ENCODE measurements around the gene ZNF653.
A peak's percentile ranks its signal among the peaks of the same experiment; 100 is the strongest.

The ZNF653 gene, protein sequence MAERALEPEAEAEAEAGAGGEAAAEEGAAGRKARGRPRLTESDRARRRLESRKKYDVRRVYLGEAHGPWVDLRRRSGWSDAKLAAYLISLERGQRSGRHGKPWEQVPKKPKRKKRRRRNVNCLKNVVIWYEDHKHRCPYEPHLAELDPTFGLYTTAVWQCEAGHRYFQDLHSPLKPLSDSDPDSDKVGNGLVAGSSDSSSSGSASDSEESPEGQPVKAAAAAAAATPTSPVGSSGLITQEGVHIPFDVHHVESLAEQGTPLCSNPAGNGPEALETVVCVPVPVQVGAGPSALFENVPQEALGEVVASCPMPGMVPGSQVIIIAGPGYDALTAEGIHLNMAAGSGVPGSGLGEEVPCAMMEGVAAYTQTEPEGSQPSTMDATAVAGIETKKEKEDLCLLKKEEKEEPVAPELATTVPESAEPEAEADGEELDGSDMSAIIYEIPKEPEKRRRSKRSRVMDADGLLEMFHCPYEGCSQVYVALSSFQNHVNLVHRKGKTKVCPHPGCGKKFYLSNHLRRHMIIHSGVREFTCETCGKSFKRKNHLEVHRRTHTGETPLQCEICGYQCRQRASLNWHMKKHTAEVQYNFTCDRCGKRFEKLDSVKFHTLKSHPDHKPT

DNA sequence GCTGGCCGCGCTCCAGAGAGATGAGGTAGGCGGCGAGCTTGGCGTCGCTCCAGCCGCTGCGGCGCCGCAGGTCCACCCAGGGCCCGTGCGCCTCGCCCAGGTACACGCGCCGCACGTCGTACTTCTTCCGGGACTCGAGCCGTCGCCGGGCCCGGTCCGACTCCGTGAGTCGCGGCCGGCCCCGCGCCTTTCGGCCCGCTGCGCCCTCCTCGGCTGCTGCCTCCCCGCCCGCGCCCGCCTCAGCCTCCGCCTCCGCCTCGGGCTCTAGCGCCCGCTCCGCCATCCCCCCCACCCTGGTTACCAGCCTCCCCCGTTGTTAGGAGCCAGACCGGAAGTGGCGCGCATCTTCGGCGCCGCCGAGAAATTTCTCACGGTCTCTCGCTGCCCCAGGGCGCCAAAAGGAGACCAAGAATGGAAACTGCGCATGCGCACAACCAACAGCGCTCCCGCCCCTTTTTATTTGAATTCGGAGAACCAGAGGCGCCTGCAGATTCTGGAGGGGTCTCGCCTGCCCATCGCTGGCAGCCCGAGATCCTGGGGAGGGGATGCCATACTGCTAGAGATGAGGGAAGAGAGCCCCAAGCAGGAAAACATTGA is at the start of gene ZNF653:
Gene ZNF653 (minus strand): TSS at position 336 of the 597 bp plus-strand sequence. CDS start 53 bp downstream, at position 283.
- peak; percentile 87 for DNase-seq

DNA sequence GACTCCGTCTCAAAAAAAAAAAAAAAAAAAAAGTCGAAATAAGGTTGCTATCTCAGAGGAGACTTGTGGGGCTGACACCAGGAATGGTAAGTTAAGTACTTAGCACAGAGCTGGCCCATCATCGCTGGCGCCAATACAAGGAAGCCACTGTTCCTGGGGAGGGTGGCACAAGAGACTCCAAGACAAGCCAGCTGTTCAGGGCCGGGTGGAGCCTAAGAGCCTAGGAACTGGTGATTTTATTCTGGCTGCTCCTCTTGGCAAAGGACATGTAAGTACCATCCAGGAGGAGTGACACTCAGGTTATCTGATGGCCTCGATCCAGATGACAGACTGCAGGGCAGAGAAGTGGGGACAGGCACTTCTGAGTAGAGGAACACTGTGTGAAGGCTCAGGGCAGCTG is 49.6 kb upstream of the ZNF653 start:
- no peak for DNase-seq

DNA sequence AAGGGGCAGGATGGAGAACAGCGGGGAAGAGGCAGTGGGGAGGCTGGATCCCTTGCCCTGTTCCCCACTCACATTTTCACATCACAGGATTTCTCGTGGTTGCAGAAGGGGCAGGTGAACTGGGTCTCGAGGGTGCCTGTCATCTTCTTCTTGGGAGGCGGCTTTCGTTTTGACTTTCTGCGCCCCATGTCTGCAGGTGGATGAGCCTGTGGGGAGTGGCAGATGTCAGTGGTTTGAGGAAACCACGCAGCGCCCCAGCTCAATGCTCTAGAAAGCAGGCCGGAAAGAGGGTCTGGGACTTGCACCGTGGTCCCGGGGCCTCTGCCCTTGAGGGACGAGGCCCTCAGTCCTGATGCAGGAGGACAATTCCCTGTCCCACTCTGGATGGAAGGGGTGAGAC is 48.5 kb upstream of the ZNF653 start:
- no peak for DNase-seq

DNA sequence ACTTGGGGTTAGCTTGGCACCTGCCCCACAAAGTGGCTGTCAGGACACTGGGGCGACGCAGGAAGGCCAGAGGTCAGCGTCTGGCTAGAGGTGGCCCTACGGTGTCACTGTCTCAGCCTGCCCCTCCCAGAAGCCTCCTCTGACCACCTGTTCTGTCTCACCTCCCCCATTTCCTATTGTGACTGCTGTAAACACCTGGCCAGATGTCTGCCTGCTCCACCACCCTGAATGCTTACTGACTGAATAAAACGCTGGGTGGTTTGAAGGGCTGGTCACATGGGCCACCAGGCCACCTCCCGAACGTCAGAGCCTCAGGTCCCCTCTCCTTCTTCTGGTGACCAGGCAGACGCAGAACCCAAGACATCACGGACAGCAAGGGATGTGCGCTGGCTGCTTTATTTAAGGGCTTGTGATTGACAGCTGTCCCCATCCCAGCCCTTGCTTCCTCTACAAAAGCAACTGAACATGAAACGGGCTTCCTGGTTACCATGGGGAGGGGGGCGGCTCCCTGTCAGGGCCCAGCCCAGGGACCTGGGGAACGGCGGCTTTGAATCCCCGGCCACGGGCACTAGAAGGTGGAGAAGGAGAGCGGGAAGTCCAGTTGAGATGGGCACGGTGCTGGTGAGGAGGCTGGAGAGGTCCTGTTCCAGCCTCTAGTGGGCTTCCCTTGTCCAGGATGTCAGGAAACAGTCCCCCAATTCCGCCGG is 47.2 kb upstream of the ZNF653 start:
- no peak for DNase-seq

DNA sequence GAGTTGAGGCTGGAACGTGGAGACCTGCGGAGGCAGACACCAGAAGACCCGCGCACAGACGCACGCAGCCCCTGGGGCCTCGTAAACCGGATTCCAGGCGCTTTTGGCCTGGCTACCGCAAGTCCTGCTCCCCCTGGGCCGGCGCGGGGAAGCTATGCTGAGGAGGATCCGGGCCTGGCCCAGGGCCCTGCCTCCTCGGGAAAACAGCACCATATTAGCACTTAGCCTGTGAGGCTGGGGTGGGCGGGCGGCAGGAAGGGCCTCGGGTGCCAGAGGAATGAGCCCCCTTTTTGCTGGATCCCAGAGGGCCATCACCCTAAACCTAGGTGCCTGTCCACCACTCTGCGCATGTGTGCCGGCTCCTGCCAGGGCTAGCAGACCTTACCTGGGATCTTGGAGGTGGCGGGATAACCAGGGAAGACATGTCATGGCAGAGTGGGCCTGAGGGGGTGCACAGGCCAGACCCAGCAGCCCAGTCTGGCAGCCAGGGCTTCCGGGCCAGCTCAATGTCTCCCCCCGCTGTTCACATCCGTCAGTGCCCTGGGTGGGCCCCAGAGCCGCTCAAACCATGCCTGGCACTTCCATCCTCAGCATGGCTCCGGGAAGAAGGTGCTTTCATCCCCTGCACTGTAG is 46.1 kb upstream of the ZNF653 start:
- no peak for DNase-seq

DNA sequence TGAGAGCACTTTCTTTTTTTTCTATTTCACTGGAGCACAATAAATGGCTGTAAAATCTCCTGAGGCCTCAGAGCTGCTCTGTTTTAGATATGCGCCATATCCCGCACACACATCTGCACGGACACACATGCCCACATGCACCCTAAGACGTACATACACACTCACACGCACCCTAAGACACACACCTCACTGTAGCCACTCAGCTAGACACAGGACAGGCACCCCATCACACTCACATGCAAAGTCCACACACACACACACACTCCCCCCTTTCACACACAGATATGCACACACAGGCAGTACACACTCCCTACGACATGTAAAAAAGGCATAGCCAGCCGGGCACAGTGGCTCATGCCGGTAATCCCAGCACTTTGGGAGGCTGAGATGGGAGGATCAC is 44.6 kb upstream of the ZNF653 start:
- DNase-seq, result no peak

DNA sequence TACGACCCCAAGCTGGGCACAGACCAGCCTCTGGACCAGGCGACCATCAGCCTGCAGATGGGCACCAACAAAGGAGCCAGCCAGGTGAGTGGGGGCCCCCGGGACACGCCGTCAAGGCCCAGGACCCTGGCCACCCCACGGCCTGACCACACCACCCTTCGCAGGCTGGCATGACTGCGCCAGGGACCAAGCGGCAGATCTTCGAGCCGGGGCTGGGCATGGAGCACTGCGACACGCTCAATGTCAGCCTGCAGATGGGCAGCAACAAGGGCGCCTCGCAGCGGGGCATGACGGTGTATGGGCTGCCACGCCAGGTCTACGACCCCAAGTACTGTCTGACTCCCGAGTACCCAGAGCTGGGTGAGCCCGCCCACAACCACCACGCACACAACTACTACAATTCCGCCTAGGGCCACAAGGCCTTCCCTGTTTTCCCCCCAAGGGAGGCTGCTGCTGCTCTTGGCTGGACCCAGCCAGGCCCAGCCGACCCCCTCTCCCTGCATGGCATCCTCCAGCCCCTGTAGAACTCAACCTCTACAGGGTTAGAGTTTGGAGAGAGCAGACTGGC is 43.8 kb upstream of the ZNF653 start:
- DNase-seq, result no peak

DNA sequence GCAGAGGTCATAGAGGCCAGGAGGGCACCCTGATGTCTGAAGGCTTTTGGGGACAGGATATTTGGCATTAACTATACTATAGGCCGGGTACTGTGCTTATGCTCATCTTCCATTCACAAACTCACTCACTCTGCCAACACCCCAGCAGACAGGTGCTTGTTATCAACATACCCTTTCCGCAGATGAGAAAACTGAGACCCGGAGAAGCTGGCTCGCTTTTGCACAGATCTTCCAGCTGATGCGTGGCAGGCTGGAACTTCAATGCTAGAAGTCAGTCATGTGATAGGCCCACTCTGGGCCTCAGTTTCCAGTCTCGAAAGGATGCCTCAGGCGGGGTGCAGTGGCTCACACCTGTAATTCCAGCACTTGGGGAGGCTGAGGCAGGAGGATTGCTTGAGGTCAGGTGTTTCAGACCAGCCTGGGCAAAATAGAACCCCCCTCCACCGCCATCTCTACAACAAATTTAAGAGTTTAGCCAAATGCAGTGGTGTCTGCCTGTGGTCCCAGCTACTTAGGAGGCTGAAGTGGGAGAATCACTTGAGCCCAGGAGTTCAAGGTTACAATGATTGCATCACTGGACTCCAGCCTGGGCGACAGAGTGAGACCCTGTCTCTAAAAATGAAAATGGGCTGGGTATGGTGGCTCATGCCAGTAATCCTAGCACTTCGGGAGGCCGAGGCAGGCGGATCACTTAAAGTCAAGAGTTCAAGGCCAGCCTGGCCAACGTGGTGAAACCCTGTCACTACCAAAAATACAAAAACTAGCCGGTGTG is 42.5 kb upstream of the ZNF653 start:
- DNase-seq, result no peak

DNA sequence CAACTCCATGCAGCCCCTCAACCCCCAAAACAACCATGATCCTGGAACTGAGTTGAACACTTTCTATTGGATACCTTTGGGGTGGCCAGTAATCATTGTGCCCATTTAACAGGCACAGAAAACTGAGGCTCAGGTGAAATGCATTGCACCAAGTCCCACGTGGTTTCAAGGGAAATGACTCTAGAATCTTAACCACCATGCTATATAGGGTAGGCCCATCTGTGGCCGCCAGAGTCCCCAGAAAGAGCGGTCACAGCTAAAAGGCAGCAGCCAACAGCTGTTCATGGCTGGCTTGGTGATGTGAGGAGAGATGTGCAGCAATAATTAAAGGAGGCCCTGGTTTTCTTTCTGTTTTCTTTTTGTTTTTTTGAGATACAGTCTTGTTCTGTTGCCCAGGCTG is 35.6 kb upstream of the ZNF653 start:
- DNase-seq, result no peak

DNA sequence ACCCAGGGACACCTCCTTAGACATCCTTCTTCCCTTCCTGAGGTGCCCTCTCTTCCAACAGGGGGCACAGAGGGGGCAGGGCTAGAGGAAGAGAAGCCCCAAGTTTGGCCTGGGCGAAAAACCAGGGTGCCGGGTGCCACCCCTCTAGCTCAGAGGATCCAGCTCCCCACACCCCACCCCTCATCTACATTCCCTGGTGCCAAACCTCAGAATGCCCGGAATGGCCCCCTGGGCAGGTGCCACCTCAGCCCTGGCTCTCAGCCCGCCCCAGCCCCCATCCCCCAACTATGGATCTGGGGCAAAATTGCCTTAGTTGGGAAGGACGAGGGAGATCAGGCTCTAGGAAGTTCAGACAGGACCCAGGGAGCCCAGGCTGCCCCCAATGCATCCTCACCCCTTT is 35.0 kb upstream of the ZNF653 start:
- DNase-seq, result no peak

DNA sequence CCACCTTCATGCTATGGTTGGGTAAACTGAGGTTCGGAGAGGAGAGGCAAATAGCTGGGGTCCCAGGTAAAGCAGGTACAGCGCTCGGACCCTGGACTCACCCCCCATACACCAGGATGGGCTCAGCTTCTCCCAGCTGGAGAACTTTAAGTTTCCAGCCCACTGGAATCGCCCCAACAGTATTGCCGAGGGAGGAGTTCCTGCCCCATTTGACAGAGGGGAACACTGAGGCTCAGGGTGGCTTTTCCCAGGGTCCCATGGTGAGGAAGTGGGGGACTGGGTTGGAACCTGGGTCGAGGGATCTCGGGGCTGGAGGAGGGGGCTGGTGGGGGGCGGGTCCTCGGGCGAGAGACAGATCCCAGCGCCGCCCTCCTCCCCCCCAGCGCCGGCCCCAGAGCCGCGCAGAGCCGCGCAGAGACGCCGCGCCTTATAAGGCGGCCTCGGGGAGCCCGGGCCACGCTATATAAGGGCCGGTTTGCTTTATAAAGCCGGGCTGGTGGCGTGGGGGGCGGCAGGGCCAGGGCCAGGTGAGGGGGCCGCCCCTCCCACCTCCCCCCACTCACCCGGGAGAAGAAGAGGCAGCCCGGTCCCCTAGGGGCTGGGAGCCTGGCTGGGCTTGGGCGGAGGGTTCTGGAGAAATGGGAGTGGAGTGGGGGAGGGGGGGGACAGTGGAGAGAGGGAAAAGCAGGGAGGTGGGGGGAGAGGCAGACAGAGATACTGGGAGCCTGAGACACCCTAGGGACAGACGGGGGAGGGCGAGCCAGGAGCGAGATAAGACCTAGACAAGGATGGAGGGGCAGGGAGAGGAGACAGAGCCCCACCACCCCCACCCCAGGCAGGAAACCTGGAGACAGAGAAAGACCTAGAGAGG is 34.1 kb upstream of the ZNF653 start:
- DNase-seq, result no peak

DNA sequence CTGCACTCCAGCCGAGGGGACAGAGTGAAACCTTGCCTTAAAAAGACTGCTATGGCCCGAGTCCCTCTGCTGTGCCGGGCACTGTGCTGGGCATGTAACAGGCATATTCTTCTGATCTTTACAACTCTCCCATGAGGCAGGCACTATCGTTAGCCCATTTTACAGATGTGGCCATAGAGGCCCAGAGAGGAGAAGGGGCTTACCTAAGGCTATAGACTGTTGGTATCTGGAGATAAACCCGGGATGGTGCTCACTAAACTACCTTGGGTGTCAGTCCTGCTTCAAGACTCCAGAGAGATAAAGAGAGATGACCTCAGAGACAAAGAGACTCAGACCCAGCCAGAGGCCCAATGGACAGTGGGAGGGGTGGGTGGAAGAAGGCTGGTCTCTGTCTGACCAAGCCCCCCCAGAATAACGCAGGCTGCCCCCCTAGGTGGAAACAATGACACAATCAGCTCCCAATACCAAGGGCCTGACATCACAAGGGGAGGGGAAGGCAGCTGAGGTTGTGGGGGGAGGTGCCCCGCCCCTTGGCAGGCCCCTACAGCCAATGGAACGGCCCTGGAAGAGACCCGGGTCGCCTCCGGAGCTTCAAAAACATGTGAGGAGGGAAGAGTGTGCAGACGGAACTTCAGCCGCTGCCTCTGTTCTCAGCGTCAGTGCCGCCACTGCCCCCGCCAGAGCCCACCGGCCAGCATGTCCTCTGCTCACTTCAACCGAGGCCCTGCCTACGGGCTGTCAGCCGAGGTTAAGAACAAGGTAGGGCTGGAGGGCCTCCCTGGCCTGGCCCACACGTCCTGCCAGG is 32.8 kb upstream of the ZNF653 start, which contains the start of gene CNN1:
Gene CNN1 (plus strand): TSS at position 620 of the 805 bp plus-strand sequence. CDS start 77 bp downstream, at position 697.
- DNase-seq, result no peak

DNA sequence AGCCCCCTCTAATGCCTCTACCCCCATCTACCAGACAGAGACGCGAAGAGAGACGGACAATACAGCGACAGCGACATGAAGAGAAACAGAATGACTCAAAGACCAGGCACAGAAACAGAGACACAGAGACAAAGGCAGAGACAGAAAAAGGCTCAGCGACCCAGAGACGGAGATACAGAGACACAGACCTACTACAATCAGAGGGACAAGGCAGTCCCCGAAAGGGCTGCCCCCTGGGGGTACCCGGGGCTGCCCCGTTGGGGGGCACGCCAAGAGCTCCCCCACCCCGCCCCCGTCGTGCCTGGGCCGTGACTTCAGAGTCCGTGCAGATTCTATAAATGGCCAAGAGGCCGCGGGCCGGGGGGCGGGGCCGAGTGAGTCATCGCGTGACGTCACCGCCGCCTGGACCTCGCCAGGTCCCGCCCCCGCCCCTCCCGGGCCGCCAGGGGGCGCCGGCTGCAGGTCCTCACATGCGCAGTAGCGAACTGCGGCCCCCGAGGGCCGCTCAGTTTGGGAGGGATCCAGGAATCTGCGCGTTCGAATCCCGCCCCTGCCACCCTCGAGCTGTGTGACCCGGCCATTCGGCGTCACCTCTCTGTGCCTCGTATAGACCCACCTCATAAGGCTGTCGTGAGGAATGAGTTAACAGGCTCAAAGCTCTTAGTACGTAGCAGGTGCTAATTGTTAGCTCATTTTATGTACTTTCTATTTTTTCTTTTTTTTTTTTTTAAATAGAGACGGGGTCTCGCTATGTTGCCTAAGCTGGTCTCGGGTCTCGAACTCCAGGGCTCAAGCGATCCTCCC is 30.4 kb upstream of the ZNF653 start:
- DNase-seq, result peak; percentile 68

DNA sequence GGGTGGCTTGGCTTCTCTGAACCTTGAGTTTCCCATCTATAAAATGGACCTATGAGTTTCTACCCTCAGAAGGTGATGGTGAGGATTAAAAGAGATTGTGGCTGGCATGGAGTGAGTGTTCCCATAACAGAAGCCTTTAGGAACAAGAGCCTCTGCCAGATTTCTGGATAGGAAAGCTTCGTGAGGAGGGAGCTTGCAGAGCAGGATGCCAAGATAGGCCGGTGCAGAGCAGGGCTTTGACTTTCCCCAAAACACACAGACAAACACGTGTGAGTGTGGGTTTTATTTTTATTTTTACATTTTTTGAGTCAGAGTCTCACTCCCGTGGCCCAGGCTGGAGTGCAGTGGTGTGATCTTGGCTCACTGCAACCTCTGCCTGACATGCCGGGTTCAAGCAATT is 29.3 kb upstream of the ZNF653 start:
- DNase-seq, result no peak

DNA sequence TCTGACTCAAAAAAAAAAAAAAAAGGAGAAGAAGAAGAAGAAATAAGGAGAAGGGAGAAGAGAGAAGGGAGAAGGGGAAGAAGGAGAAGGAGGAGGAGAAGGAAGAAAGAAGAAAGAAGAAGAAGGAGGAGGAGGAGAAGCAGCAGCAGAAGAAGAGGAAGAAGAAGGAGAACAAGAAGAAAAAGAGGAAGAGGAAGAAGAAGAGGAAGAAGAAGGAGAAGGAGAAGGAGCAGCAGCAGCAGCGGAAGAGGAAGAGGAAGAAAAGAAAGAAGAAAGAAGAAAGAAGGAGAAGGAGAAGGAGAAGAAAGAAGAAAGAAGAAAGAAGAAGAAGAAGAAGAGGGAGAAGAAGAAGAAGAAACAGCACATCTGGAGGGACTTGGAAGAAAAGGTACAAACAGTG is 28.9 kb upstream of the ZNF653 start:
- DNase-seq, result no peak

DNA sequence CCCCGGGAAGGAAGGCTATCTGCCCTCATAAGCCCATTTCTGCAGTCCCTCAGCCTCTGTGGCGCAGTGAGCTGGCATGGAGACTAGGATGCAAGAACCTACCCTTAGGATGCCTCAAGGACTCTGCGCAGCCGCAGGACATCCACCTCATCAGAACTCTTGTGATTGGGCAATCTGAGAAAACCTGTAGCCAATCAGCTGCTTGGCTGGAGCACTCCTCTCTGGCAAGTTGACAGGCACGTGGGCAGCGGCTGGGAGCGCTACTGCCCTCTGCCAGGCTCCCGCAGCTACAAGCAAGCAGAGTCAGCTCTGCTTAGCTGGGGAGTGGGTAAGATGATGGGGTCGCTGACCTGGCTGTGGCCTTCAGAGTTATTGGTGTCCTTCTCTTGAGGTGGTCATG is 24.8 kb upstream of the ZNF653 start:
- DNase-seq, result no peak

DNA sequence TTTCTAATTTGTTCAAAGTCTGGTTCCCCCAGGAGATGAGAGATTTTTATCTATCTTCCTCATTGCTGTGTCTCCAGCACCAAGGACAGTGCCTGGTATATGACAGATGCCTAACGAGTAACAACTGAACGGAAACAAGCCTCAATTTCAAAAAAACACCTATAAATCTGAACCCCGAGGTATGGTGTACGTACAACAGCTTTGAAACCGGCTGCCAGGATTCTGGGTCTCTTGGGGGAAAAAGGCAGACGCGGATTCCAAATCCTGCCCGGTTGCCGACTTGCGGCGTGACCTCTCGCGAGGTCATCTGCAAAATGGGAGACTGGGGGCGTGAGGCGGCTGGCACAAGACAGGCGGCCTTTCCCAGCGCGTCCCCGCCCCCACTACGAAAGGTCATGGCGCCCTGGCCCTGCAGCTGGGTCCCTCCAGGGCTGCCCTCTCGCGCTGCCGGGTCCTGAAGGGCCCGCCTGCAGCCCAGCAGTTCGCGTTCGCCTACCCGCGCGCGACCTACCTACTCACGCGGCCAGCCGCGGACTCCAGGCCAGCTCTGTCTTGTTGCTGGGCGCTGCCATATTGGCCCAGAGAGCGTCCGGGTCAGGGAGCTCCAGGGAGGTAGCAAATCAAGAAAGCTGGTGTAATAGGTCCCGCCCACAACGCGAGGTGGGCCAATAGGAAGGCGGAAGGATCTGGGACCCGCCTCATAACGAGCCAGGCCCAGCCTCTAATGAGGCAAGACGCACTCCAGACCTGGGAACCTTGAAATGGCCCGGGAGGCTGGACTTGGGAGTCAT is 23.1 kb upstream of the ZNF653 start, which contains the start of gene ECSIT:
Gene ECSIT (minus strand): TSS at position 584 of the 791 bp plus-strand sequence. CDS start 9,964 bp downstream, outside the sequence.
- peak; percentile 91 for DNase-seq

DNA sequence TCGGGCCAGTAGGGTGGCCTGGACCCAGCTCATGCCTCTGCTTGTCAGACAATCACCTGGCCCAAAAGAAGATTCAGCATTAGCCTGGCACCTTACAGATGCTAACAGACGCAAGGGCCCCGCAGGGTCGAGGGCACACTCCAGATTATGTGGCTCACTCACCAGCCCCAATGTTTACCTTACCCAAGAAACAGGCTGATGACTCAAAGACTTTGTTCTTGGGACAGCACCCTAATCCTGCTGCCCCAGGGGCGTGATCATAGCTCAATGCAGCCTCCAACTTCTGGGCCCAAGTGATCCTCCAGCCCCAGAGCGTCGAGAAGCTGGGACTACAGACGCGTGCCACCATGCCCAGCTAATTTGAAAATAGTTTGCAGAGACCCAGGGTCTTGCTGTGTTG is 13.5 kb upstream of the ZNF653 start:
- DNase-seq, result no peak
